Measurements from ENCODE around the gene MGST2.

The MGST2 gene

DNA sequence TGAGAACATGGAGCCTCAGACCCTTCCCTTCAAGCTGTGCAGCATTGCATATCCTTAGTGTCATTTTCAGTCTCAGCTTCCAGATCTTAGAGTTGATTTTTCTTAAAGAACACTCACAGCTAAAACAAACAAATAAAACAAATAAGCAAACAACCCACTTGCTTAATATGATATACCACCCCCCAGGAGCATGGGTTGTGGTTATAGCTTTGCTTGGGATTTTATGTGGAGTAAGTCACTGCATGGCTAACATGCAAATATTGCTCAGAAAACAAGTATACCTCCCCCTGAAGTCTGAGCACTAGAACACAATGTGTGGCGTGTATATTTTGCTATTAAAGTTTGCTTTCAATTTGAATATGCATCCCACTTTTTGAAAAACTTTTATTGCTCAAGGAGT is 78.6 kb downstream of the MGST2 start:
- no peak for DNase-seq

GRCh38 chr4:139745111-139745639 is 79.6 kb downstream of the MGST2 start:
- DNase-seq: no peak

GRCh38 chr4:139746431-139747171 is 81.0 kb downstream of the MGST2 start:
- DNase-seq: no peak

DNA sequence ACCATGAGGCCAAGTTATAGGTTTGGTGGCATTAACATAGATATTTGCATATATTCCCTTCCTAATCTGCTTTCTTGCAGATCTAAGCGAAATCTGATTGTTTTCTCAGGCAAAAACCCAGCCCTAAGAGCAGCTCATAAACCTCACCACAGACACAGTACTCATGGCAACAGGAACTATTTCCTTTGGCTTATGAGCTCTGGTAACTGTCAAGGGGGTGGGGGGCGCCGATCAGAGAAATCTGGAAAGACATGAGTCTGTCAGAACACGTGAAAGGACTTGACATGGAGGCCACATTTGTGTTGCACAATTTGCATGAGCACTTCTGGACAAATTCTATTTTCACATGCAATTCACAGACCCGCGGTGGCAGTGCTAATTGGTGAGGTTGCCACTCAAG is 83.7 kb downstream of the MGST2 start:
- no peak for DNase-seq

DNA sequence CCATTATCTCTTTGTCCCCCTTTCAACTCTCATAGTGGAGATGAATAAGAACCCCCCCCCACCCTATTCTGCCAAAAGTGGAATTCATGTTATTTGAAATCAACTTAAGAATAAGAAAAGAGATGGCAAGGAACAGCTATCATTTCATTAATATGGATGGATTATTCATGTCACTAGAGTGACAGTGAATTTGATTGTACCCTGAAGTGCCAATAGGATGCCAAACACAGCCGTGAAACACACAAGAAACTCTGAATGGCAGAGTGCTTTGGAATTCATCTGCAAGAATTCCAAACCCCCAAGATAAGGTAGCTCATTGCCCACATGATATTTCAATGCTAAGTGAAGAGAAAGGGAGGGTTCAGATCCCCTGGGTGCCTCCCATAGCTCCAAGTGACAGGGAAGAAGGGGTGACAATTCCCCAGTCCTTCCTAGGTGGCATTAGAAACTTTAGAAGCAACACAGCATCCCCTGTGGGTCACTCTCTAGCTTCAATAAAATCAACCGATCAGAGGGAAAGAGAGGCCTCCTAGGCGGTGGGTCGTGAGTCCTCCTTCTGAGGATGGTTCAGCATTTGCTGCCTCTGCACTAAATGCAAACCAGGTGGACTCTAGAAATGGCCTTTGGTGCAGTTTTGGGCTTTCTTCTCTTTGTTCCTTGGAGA is 84.3 kb downstream of the MGST2 start:
- DNase-seq: no peak

- DNase-seq: no peak
These were observed 88.1 kb downstream of the MGST2 start for GRCh38 chr4:139753686-139754085.
